T1000 (cell line): ENCODE measurements around the gene MAP3K20.
"Not testable (repeated sequence)": the region's sequence is repeated elsewhere in the genome, so short reads cannot be mapped to it uniquely, and the experiment has no call there.

Experiments used
- DNase-seq: peaks from one replicate; lab custom pipeline; 2025; ENCODE audit warnings: mixed read lengths; lab: John Stamatoyannopoulos, UW

MAP3K20 gene

DNA sequence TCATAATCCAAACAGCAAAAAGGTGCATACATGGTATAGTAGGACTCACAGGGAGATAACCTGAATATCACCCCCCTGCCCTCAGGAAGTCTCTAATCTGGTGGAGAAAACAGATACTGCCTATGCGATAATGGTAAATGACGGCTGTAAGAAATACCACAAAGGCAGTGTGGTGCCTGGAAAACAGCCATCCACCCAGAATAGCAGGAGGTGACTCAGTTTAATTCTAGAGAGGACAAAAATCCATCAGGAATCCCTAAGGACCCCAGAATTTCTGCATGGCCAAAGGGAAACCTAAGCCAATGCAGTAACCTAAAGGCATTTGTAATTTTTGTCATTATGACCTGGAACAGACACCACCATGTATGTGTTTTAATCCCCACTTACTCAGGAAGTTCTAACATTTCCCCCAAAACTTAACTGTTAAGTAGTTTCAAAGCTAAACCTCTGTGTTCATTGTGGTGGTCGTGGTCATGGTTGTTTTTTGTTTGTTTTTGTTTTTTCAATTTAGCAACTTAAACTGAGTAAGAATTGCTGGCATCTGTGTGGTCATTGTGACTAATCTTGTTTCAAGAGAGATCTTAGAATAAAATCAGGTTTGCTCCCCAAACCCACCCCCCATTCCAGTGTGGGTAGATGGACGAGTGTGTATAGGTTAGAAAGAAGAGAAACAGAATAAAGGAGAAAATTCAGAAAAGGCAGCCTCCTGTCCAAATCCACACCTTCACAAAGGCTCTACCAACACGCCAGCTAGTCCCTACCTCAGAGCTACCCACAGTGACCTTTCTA lies 157.5 kb downstream of the MAP3K20 start:
- DNase-seq, result no peak

DNA sequence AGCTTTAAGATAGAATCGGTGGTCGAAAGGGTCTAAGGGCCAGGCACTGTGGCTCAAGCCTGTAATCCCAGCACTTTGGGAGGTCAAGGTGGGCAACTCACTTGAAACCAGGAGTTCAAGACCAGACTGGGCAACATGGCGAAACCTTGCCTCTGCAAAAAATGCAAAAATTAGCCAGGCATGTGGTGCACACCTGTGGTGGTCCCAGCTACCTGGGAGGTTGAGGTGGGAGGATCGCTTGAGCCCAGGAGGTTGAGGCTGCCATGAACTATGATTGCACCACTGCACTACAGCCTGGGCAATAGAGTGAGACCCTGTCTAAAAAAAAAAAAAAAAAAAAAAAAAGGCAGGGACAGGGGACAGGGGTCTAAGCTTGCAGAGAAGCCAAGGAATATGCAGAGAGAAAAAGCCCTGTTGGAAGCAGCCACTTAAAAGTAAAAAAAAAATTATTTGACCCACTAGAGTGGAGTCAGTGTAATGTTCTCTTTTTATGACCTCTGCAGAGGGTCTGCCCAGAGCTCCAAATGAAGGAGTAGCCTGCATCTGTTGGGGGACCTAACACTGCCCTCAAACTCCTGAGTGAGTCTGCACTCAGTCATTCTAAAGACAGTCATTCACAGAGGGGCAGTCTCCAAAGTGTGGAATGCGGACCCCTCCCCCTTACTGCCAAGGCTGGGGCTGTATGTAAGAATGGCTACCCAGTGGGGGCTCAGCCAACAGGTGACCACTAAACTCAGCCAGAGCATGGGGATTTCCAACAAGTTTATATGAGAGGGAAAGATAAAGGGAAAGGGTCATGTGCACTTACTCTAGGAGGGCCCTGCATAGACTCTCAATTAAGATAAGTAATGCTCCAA lies 160.5 kb downstream of the MAP3K20 start:
- no peak for DNase-seq

DNA sequence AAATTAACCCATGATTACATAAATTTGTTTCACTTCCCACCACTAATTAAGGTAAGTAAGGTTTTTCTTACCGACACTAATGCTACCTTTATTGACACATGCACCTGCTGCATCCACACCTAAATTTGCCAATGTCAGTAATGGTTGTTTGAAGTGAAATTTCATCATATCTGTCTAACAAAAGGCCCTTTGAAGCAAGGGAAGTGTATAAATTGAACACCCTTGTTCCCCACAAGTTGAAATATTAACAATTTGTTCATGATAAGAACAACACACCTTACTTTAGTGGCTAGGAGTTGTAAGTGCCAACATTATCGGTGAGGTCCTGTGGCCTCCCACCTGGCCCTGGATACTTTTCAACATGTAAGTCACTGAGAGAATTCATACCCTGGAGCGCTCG lies 162.7 kb downstream of the MAP3K20 start:
- DNase-seq, result no peak

DNA sequence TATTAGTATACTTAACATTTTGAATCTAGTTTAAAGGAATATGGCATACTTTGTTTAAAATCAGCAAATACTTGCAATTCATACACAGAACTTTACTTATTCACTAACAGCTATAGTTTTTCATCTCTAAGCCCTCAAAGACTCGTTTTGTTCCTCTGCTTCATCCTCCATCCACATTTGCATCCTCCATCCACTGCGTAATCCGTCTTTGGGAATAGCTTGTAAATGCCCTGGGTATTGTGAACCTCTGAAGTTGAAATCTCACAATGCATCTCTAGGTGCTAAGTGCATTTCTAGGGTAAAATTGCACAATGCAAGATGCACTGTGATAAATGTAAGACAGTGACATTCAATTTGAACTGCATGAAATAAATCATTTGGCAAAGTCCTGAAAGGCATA lies 163.2 kb downstream of the MAP3K20 start:
- no peak for DNase-seq

DNA sequence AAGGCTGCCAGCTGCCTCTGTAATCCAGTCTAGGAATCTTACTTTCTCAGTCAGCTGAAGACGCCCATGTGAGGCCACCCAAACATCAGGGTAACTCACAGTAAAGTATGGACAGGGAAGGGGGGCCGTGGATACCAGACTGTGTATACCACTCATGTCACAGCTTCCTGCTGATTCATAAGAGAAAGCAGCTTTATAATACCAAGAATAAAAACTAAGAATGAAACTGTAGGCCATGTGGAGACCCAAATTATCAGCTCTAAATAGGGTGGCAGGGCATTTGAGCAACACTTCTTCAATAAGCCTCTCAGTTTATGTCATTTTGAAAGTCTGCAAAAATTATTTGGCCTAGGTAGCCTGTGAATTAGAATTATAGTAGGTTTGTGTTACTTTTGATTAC lies 164.0 kb downstream of the MAP3K20 start:
- DNase-seq, result no peak

DNA sequence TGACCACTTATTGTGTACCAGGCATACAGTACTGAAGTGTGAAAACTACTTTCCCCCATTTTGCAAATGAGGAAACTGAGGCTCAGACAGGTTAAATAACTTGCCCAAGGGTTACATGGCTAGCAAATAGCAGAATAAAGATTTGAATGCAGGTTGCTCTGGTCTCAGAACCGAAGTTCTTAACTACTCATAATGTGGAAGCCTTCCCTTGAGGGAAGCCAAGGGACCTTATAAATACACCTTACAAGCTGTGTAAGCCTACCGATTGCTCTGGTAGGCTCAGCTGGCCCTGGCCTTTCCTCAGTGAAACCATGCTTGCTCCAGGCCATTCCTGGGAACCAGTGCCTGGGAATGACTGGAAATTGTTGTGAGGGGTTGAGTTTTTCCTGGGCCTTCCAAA lies 164.4 kb downstream of the MAP3K20 start:
- no peak for DNase-seq

DNA sequence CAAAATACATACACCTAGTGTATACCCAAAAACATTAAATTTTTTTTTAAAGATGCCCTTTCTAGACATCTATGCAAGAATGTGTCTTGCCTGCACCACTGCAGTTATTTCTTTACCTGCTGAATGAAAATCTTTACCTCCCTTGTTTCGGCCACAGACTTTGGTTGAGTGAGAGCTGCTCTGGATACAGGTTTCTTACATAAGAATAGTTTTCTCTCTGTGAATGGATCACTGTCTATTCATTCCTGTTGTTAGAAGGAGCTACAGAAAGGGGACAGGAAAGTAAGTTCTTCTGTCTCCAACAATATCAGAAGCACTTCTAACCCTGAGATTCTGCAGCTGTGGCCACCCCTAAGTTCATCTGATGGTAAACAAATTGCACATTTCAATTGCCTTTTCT lies 166.0 kb downstream of the MAP3K20 start:
- no peak for DNase-seq

DNA sequence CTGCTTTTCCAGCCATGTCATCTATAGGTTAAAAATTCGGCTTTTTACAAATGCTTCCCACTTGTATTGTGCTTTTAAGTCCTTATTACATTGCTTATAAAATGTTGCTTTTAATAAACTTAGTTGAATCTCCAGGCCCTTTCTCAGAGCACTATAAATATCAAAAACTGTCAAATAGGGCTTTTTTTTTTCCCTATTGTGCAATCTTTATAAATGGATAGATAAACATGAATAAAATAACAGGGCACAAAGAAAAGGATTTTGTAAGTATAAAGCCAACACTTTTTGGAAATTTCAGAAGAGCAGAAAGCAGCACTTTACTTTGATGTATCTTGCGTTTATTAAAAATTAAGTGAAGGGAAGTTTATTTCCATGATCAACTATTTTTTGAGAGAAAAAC lies 171.5 kb downstream of the MAP3K20 start:
- no peak for DNase-seq

DNA sequence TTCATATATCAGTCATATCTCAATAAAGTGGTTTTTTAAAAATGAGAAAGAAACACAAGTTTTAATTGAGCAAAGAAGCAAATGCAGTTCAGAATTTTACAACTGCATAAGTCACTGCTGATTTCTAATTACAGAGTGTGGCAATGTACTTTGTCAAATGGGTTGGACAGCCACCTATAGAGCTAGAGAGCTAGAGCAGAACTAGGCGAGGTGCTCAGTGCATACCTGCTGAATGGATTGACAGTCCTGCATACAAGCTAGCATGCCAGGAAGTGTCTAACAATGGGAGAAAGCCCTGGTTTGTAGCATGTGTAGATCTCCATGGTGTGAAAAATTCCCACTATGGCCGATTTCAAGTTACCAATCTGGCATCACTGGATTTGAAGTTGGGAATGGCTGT lies 172.7 kb downstream of the MAP3K20 start:
- no peak for DNase-seq

DNA sequence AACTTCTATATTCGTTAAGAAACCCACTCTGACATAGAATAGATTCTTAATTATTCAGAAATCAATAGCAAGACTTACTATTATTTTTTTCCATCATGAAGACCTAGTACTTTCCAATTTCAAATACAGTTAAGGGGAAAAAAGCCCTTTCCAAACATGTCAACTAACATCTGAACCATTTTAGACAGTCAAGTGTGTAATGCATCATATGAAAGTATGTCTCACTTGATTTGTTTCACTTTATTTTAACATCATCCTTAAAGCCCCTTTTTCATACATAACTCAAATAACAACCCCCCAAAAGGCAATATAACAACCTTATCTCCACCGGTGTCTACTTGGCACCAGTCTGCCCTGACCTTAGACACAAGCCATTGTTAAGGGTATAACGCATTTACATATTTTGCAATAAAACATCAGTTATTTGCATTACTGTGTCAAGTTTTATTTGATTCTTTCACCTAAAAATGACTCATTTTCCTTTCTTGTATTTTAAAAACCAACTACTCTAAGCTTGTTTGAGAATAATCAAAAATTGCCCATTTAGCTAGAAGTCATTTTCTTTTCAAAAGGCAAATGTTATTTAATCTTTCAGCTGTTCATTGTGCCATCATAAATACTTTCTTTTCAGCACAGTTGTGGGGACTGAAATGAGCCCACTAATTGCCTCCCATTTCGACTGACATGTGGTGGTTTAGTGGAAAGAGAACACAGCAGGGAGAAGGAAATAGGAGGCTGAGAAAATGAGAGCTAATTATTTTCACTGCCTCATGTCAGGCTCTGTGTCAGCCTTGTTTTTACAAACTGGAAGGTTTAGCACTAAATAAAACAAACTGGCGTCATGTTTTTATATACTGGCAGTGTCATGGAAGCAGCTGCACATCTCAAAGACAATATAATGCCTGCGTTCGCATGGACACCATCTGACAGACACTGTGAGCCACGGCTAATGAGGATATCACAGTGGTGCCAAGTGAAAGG lies 174.3 kb downstream of the MAP3K20 start:
- DNase-seq, result no peak

DNA sequence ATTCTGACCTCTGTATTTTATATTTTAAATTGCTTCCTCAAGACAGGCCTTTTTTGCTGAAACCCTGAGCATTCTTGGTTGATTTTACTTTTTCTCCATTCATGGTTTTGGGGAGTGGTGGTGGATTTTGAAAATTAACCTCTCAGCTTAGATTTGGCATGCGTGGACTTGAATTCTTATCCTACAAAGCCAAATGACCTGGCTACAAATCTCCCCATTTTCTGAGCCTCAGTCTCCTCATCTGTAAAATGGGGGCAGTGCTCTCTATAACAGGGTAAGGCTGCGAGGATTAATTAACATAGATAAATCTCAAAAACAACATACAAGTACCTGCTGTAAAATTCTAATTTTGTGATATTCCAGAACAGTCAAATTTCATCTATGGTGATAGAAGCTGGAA lies 175.6 kb downstream of the MAP3K20 start:
- DNase-seq, result no peak

DNA sequence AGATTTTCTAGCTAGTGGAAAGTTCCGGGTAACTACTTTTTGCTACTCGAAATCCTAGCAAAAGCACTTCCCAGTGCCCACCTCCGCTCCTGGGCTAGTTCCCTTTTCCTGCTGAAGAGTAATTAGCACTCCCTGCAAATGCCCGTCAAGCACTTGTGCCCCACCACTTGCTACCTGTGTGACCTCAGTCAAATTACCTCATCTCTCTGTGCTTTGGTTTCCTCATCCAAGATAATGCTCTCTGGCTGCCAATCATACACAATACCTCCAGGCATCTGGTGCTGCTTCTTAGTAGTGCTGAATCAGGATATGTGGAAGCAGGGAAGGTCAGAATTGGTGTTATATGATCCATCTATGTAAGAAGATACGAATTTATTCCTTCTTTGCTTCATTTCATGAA lies 176.9 kb downstream of the MAP3K20 start:
- DNase-seq, result no peak

DNA sequence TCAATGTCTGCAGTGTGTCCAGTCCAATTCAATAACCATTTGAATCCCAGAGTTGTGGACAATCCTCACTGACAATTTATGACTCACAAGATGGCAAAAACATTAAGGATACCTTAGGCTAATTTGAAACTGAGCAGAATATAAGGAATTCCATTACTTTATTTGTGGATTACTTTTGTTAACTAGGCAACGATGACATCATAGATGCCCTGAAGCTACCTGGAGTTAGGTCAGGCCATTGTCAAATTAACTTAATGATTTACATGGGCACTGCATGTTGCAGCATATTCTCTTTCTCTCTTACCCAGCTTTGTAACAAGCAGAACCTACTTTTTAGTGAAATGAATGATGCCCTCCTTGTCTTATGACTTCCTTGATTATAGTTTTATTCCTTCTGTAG lies 179.0 kb downstream of the MAP3K20 start:
- DNase-seq, result no peak

DNA sequence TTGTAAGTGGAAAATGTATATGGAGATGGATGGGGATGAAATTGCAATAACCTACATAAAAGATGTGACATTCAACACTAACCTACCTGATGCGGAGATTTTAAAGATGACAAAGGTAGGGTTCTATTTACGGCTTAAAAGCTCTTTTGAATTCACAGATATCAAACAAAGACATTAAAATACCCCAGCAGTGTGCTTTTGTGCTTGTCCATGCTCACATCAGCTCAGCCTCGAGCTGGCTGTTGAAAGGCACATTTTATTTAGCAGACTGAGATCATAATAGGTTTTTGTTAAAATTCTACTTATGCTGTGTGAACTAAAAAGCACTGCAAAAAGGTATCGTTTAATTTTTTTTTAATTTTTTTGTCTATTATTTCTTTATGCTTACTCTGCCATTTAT lies 183.1 kb downstream of the MAP3K20 start:
- DNase-seq, result no peak

DNA sequence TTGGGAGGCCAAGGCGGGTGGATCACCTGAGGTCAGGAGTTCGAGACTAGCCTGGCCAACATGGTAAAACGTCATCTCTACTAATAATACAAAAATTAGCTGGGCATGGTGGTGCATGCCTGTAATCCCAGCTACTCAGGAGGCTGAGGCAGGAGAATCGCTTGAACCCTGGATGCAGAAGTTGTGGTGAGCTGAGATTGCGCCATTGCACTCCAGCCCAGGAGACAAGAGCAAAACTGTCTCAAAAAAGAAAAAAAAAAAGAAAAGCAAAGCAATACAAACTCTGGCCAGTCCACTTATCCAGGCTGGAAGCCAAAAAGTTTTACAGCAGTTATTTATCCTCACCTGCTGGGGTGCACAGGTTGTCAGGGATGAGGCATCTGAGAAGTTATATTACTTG lies 186.7 kb downstream of the MAP3K20 start:
- DNase-seq, result not testable (repeated sequence)

DNA sequence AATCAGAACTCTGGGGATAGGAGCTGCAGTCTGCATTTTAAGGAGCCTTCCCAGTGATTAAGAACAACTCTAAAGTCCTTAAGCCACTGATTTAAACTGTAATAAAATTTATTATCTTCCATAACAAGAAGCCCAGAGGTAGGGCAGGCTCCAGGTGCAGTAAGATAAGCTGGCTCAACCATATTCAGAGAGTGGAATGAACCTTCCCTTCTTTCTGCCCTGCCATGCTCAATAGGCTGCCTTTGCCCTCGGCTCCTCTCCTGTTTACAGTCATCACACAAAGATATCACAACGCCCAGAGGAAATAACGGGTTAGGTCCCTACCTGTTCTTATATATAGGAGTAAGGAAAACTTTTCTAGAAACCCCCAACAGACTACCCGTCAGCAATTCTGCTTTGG lies 188.5 kb downstream of the MAP3K20 start:
- no peak for DNase-seq

DNA sequence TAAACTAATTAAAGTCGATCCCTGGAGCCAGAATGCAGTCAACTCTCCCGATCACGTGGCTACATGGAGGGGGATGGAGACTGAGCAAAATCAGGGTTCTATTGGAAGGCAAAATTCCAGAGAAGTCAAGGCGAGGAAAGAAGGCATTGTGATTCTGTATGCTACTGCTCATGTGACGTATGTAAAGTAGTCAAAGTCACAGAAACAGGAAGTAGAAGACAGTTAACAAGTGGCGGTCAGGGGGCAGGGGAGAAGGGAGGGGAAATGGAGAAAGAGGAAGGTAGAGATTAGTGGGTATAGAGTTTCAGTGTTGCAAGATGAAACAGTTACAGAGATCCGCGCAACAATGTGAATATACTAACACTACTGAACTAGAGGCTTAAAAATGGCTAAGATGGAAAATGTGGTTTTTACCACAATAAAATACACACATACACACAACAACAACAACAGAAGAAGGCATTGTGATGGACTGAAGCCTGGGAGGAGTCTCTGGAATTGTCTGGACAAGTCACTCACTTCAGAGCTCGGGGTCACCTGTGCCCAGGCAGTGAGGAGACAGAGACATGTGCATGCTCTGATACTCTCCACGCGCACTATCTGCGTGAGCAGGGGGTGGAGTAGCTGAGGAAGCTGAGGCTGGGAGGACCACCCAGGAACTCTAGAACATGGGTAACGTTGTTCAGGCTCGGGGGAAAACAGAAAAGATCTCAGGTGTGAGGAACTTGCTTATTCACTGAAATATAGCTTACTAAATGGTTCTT lies 189.1 kb downstream of the MAP3K20 start:
- no peak for DNase-seq

DNA sequence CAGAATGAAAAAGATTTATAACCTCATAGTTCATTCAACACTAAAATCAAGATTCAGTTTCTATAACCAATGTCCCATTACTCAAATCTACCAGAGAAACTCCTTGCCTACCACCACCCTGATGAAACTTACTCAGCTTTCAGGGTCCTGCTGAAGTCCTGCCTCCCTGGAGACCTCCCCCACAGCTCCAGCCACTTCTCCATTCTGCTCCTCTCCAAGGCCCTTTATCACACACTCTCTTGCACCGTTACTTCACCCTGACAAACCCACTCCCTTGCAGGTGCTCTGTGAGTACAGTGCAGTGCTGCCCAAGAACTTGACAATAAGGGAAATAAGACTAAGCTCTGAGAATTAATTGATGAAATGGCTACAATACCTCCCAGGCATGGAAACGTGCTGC lies 195.5 kb downstream of the MAP3K20 start:
- no peak for DNase-seq

DNA sequence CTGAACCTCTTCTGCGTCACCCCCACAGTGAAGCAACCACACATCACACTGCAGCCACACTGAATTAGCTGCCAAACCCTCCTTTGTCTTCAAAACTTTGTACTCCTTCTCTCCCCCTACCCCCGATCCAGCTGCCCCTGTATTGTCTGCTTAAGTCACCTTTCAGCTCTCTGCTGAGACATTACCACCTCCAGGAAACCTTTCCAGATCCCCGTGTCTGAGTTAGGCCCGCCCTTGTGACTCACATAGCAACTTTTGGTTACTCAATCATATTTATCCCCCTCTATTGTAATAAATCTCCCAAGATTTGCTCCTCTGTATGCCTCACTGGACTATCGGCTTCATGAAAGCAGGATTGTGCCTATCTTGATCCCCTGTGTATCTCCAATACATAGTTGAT lies 196.2 kb downstream of the MAP3K20 start:
- DNase-seq, result no peak

DNA sequence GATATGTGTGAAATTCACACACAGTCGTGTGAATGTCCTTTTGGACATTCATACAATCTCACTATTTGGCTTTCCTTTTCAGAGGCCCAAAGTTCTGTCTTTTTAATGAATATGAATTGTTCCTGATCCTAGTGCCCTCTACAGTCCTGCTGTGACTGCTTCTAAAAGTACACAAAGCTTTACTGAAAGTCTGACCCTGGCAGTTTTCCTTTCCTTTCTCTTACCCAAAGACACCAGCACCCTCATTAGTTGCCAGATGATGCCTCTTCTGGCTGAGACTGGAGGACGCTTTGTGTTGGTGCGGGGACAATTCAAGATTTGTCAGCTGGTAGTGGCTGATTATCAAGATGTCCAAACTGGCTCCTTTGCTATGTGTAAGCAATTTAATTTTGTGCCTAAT lies 197.2 kb downstream of the MAP3K20 start:
- DNase-seq, result no peak

DNA sequence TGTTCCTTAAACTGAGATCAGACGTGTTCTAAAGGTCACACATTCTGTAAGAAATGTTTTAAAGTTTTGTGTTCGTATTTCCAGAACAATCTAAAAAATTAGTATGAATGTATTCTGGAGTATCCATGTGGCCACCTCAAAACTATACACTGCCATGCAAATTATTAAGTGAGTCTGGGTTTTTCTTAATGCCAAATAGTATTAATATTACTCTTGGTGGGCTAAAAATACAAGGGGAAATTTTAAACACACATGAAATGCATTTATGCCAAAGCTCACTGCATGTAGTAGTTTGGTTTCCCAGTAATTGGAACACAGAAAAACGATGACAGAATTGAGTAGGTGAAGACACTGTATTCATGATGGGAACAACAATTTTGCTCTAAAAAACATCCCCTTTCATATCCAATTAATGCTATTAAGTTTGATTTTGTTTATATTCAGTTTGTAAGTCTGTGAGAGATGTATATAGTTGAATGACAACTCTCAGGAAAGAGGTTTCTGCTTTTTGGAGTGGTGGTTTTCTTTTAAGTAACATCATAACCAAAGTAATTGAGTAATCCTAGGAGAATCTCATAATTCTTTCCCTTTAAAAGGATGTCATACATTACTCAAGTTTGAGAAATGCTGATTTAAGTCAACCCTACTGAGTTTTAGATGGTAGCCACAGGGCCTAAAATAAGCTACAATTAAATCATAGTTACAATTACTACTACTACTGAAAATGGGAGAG lies 203.3 kb downstream of the MAP3K20 start:
- no peak for DNase-seq
